CD4-positive, alpha-beta T cell treated with Interleukin-6 for 4 hours (primary cell): Measurements from ENCODE around the gene SLC29A2.

Source experiments
- DNase-seq: peaks from one replicate; pipeline ENCODE4 v3.0.0-alpha.2; 2020; ENCODE audit warnings: mixed read lengths

Gene SLC29A2, protein sequence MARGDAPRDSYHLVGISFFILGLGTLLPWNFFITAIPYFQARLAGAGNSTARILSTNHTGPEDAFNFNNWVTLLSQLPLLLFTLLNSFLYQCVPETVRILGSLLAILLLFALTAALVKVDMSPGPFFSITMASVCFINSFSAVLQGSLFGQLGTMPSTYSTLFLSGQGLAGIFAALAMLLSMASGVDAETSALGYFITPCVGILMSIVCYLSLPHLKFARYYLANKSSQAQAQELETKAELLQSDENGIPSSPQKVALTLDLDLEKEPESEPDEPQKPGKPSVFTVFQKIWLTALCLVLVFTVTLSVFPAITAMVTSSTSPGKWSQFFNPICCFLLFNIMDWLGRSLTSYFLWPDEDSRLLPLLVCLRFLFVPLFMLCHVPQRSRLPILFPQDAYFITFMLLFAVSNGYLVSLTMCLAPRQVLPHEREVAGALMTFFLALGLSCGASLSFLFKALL

DNA sequence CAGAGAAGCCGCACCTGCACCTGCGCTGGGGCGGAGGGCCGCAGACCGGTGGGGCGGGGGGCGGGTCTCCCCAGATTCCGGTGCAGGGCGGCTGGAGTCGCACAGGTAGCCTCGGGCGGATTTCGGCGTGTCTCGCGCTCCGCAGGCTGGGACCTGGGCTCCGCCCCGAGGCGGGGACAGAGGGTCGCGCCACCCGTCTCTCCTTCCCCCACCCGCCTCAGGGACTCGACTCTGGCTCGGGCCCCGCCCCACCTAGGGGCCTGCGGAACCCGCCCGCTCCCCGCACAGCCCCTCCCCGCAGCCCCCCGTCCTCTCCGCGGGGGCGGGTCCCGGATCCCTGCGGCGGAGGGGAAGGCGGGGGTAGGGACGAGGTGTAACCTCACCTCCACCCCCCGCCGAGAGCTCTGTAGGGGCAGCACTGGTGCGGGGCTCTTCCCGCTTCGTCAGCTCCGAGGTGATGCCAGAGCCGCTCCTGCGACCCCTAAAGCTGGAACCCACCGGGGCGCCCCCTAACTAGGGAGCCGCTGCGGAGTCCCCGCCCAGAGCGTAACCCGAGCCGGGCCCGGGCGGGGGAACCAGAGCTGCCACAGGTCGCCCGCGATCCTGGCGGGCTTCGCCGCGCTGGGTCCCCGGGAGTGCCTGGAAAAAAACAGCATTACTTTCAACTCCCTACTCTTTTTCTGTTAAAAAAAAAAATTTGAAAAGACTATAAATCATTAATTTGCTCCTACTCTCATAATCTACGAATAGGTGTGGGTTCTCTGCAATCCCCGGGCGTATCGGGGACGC, at the start of gene SLC29A2:
Gene SLC29A2 (minus strand): TSS at position 134 of the 789 bp plus-strand sequence. CDS start 169 bp downstream, outside the sequence.
- DNase-seq: peak; percentile 91

DNA sequence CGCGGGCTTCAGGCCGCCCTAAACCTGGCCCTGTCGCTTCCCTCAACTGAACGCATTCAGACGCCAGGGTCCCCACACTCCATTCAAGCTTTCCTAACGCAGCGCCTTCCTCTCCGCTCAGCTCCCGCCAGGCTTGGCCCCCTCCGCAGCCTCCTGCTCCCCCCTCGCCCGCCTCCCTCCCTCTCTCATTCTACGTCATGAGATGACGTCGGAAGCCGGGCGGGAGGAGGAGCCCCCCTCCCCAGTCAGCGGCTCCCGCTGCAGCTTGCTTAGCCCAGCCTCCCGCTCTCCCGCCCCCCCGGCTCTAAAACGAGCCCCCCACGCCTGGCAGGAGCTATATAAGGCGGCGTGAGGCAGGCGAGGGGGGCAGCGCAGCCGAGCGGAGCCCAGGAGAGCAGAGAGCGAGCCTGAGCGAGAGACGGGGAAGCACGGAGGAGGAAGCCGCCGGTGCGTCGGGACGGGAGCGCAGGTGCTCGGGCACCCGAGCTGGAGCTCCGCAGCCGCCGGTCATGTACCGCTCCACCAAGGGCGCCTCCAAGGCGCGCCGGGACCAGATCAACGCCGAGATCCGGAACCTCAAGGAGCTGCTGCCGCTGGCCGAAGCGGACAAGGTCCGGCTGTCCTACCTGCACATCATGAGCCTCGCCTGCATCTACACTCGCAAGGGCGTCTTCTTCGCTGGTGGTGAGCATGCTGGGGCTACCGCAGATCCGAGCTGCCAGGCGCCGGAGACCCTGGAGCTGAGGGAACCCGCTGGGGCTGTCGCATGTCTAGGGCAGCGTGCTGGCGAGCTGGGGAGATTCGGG, 49.3 kb upstream of the SLC29A2 start, which contains the start of gene NPAS4:
Gene NPAS4 (plus strand): TSS at position 365 of the 806 bp plus-strand sequence. CDS start 145 bp downstream, at position 510.
- DNase-seq: no peak

DNA sequence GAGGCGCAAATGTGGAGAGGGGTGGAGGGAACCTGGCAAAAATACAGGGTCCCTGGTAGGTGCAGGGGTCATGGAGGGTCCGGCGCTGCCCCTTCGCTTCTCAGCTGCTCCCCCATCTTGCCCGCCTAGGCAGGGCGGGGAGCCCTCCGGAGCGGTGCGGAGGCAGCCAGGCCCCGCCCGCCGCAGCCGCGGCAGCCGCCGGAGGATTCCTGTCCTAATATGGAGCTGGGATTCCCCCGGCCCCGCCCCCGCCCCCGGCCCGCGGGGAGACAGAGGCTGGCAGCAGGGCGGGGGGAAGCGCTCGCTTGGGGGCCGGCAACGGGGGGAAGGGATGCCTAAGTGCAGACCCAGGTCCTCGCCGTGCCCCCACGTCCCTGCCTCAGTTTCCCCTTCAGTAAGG, 48.3 kb upstream of the SLC29A2 start:
- no peak for DNase-seq

DNA sequence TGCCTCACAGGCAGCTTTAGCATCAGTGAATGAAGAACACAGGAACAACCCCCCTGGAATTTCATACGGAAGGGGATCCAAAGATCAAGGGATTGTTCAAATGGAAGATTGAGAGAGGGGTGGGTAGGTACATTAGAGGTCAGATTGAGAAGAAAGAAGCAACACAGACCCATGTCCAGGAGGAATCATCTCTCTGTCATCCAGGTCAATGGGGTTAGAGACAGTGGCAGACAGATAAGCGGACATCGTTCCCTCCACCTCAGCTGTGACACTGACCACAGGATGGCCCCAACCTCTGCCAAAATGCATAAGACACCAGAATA, 47.4 kb upstream of the SLC29A2 start:
- DNase-seq: no peak

DNA sequence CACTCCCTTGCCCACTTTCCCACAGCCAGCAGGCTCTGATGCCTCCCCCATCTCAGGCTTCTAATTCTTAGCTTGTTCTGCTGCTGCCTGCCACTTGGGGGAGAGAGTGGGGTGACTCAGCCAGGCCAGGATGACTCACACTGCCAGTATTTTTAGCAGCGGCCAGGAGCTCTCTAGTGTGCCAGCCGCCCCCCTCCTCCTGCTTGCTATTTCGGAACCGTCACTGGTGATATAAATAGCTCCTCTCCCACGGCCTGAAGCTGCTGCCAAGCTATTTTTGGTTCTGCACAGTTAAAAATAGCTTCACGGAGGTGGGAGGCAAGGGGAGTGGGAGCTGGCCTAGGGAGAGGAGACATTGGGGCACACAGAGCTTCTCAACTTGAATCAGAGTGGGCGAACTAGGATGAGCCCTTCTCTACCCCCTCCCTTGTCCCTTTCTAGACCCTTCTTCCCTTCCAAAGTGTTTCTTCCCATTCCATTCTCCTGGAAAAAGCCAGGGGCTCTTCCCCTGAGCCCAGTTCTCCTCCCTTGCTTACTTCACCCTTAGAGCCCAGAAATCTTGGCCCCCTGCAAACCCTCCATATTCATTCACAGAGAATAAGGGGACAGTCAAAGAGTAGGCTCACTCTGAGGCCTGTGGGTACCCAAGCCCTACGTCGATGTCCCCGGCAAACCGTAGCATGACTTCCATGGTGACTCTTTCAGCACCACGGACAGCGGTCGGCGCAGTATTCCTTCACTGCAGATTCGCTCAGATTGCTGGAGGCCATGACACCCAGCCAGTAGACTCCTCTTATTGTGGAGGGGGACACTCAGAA, 46.8 kb upstream of the SLC29A2 start:
- DNase-seq: peak; percentile 56

DNA sequence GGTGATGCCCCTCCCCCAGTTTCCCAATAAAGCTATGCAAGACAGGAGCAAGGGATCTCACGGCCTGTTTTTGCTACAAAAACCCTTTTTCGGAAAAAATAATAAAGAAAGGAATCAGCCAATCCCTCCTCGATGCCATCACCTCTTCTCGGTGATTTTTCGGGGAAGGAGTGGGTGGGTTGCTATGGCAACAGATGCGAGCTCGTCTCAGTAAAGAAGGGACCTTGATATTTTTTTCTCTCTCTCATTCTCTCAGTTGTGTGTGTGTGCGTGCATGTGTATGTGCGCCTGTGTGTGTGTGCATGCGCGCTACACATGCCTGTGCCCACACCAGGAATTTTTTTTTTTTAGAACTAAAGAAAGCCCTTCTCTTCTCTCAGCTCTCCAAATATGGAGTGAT, 45.4 kb upstream of the SLC29A2 start:
- DNase-seq: no peak

DNA sequence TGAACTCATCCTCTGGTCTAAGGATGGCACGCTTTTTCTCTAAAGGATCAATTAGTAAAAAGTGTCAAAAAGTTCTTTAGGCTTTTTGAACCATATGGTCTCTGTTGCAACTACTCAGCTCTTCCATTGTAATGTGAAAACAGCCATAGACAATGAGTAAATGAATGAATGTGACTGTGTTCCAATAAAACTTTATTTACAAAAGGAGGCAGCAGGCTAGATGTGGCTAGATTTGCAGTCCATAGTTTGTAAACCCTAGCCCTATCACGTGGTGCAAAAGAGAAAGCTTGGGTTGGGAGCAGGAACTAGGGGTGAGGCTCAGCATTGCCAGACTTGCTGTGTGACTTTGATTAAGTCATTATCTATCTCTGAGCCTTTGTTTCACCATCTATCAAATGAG, 43.9 kb upstream of the SLC29A2 start:
- no peak for DNase-seq

DNA sequence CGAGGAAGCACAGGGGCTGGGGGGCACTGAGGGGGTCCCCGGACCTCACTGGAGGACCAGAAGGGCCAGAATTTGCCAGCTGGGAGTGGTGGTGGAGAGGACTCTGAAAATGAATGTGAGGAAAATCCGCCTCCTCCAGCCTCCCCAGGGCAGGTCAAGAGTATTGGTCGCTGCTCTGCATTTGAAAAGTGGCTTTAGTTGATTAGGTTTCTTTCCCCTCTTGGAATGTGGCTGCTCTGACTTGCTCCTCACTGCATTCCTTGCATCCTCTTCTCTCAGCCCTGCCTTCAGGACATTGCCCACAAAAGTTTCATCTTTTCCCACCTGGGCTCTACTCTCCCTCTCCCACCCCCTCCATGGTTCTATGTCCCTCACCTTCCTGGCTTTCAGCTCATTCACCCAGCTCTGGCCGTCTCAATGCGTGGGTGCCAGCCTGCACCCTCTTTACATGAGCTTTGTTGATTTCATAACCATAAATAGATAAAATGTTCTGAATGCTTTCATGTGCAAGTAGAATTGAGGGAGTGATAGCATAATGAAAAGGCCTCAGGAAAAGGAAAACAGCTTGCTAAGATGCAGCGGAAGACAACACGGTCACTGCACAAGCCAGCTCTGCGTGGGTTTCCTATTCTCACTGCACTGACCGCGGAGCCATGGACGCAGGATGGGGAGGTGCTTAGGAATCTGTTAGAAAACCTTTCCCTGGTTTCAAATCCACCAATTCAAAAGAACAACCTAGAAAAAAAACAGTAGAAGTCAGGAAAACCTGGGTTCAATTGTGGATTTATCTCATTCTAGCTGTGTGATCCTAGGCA, 42.8 kb upstream of the SLC29A2 start:
- no peak for DNase-seq

DNA sequence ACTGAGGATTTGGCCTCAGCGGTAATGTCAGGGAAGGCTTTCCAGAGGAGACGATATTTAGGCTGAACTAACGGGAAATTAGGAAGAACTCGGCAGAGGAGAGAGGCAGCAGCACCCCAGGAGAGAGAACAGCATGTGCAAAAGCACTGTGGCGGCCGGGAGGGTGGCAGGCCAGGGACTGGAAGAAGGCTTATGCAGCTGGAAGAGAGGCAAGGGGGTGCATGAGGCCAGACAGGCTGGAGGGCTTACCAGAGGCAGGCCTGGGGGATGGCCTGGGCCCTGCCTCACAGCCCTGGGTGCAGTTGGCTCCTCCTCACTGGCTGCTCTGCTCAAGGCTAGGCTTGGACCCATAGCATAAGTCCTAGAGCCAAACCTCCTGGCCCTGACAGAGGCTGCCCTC, 41.6 kb upstream of the SLC29A2 start:
- no peak for DNase-seq

DNA sequence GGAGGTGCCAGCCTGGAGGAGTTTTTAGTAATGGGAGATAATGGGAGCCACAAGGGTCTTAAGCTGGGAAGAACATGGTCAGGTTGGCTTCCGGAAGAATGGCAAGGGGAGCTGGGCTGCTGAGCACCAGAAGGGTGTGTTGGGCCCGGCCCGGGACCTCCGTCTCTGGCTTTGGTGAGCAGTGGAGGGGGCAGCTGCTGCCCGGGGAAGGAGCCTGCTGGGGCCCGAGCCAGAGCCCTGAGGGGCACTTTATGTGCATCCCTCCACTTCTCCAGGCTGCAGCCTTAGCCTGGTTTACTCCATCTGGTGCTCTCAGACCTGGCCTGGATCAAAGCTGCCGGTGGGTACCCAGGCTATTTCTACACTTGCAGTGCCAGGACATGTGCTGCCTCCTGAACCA, 40.5 kb upstream of the SLC29A2 start:
- DNase-seq: no peak

DNA sequence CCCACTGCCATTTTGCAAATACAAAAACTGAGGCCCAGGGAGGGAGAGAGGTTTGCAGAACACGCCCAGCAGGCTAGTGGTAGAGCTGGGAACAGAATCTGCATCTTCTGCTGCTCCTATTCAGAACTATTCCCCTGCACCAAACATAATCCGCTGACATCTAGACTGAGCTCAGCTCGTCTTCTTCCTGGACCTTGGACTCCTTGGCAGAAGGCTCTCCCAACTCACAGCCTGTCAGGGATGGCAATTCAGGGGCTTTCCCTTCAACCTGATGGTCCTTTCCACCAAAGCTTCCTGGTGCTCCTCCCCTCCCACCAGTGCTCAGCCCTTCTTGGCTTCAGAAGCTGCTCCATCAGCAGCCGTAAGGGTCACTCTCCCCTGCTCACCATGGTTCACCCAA, 39.8 kb upstream of the SLC29A2 start:
- no peak for DNase-seq

DNA sequence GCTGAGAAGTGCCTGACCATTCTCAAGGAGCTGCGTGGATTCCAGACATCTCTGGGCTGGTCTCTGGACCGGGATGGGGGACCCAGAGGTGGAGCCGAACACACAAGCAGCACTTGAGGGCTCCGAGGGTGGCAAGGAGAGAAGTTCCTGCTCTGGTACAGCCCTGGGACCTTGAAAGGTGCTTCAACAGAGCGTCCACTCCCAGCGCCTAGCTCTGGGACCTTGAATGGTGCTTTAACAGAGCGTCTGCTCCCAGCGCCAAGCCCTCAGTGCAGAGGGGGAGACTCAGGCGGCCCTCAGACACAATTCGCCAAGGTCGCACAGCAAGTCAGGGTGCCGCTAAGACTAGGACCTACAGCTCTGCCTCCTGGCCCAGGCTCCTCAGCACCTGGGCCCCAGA, 38.6 kb upstream of the SLC29A2 start:
- no peak for DNase-seq

DNA sequence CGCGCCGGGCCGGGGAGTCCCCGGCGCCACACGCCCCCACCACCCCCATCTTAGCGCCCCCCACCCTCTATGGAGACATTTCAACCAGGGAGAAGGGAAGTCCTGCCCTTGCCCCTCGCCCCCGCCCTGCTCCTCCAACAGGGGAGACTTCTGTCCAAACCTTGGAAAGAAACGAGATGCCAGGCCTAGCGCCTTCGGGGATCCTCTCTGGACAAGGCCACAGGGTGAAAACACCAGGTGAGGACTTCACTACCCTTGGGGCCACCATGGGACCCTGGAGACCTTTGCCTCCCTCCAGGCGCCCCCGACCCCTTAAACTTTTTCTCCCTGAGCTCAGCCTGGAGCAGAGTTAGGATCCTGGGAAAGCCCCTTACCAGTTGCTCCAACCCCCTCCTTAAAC, 37.7 kb upstream of the SLC29A2 start:
- no peak for DNase-seq

DNA sequence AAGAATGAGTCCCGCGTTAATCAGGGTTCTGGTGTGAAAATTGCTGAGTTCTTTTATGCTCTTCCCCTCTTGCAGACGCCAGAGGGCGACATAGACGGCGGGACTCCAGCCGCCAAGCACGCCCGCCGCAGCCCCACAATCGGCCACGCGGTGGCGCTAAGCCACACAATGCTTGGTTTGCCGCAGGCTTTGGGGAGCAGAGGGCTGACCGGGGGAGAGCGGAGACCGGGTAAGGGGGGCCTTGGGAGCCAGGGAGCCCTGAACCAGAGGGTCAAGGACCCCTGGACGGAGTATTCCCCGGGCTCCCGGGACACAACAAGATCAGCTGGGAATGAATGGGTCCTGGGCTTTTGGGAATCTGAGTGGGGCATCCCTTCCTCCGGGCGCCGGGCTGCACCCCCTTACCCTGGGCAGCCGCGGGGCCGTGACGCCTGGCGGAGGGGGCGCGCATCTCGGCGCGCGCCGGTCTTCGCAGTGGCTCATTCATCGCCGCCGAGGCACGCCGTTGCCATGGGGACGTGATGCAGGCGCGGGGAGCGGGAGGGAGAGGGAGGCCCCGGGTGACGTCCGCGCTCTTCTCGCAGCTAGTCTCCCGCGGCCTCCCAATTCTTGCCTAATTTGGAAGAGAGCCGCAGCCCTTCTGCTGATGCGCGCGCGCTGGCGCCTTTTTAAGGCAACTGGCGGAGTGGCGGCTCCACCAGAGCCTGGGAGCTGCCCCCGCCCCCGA, 37.1 kb upstream of the SLC29A2 start:
- peak; percentile 93 for DNase-seq

DNA sequence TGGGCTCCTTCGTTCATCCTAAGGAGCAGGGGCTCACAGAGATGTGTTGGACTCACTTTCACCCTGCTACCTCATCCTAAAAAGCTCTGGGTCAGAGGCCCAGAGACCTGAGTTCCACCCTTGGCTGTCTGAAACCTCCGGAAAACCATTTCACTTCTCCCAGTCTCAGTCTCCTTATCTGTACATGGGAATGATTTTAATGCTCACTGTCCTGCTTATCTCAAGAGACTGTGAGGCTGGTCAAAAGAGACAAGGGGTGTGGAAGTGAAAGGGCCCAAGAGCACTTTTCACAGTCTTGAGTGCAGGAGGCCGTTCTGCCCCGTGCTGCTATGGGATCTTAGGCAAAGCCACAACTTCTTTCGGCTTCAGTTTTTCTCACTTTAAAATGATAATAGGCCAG, 36.1 kb upstream of the SLC29A2 start:
- DNase-seq: no peak

DNA sequence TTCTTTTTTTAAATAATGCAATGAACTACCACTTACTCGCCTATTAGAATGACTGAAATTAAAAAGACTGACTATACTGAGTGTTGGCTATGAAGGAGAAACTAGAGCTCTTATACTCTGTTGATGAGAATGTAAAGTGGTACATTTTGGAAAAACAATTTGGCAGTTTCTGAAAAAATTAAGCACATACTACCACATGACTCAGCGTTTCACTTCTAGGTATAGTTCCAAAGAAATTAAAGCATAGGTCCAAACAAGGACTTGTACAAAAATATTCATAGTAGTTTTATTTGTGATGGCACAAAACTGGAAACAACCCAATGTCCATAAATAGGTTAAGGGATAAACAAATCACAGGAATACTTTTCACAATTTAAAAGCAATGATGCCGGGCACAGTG, 22.4 kb upstream of the SLC29A2 start:
- no peak for DNase-seq

DNA sequence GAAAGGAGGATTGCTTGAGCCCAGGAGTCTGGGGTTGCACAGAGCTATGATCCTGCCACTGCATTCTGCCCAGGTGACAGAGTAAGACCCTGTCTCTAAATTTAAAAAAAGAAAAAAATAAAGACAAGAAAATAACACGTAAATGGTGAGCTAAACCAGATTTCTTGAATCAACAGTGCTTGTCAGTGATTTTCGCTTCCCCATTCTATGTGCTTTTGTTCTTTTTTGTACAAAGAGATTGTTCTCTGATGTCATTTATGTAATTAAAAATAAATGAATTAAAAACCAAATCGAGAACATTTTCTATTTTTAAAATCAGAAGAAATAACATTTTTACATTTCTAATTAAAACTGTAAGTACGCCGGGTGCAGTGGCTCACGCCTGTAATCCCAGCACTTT, 19.8 kb upstream of the SLC29A2 start:
- no peak for DNase-seq

DNA sequence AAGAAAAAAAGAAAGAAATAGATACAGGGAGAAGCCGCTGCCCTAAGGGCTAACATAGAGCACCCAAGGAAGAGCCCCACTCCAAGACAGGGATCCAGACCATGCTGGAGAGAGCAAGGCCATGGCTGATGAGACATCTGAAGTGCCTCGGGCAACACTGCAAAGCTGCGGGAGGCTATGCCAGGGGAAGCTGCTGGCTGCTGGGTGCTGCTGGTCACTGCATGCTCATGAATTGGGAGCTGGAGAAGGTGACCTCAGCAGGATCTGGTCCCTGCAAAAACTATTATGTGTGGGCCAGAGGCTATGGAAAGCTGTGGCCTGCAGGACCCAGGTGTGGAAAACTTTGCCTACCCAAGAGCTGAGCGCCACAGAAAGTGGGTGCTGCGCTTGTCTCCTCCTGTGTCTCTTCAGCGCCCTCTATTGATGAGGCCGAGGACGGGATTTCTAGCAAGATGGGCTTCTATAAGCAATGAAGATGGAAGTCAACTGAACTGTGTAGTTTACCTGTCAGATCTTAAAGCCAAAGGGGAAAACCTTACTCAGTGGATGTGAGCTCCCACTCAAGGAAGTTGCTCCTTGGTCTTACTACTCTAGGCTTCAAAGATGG, 17.3 kb upstream of the SLC29A2 start:
- peak; percentile 80 for DNase-seq

DNA sequence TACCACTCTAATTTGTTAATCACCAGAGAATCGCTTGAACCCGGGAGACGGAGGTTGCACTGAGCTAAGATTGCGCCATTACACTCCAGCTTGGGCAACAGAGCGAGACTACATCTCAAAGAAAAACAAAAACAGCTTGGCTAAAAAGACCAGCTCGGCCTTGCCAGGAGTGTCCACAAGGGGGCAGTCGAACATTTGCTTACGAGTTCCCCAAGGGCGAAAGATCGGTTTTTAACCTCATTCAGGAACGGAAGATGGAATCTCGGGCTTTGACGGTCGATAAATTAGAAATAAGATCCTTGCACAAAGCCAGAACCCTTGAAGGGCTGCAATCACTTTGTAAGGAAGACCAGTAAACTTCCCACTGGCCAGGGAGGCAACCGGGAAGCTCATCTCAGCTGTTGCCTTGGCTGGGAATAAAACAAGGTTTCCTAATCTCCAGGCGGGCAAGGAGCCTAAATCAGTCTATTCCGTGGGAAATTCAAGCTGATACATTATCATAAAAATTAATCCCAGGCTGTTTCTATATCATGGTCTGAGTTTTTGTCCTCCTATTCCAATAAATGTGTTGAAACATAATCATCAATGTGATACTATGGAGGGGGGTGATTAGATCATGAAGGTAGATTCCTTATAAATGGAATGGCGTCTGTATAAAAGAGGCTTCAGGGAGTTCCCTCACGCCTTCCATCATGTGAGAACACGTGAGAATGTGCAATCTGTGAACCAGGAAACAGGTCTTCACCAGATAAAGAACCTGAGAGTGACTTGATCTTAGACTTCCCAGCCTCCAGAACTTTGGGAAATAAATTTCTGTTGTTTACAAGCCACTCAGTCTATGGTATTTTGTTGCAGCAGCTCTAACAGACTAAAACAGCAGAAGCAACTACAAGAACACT, 14.9 kb upstream of the SLC29A2 start:
- peak; percentile 88 for DNase-seq
